WERI-Rb-1 (cell line): ENCODE measurements around the gene DCDC1.

Experiments
- DNase-seq: peaks from one replicate; pipeline ENCODE4 v3.0.0-alpha.2; 2020
- H3K27ac ChIP-seq: fragments of 250-450 bp; sonication (Bioruptor Pico); 2 replicates; pipeline ENCODE4 v1.5.1; 2020; ENCODE audit warnings: mild to moderate bottlenecking, moderate library complexity
- H3K27me3 ChIP-seq: fragments of 250-450 bp; sonication (Bioruptor Pico); 2 replicates; pipeline ENCODE4 v1.5.1; 2021; ENCODE audit warnings: mild to moderate bottlenecking, low read depth, moderate library complexity; ENCODE audit not compliant: insufficient read depth, severe bottlenecking
- H3K36me3 ChIP-seq: fragments of 250-450 bp; sonication (Bioruptor Pico); 2 replicates; pipeline ENCODE4 v1.5.1; 2020; ENCODE audit warnings: mild to moderate bottlenecking, moderate library complexity
- H3K4me3 ChIP-seq: 2 replicates; pipeline ENCODE4 v1.5.1; 2011; ENCODE audit warnings: low read depth, mild to moderate bottlenecking, control low read depth, low read length
- H3K9me3 ChIP-seq: fragments of 250-450 bp; sonication (Bioruptor Pico); 2 replicates; pipeline ENCODE4 v1.5.1; 2021; ENCODE audit warnings: mild to moderate bottlenecking, moderate library complexity; ENCODE audit not compliant: severe bottlenecking
- TF ChIP-seq, protein P1 (sequence below): IDR thresholded peaks from 2 replicates; pipeline ENCODE4 v1.5.1; 2011; ENCODE audit warnings: low read depth, mild to moderate bottlenecking, control low read depth, inconsistent platforms, low read length

DCDC1 gene

DNA sequence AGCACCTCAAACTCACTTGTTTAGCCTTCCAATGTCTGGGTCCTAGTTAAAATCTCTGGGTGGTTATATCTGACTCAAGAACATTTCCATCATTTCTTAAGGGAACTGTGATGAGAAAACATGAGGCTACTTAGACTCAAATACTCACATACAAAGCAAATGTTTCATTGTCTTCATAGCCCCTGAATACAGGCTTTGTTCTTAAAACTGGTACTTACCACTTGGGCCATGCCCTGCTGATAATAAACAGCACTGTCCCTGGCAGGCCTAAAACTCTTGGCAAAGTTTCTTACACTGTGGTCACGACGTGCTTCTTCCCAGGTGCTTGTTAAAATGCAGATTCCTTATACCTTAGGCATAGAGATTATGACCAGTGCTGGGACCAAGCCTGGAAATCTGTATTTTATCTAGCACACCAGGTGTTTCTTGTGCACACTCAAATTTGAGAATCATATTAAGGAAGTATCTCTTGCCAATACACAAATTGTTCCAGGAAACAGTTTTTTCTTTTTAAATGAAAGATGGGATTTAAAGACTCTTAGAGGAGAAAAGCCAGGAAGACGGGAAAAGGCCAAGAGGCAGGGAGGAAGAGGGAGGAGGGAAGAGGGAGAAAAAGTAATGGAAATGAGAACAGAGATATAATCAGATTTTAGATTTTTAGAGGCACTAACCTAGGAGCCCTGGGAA, 495.5 kb downstream of the DCDC1 start:
- no peaks in the 10 kb centered on the region for H3K27me3 ChIP-seq
- no peaks in the 10 kb centered on the region for H3K9me3 ChIP-seq
- no peak for DNase-seq
- no peaks in the 10 kb centered on the region for H3K36me3 ChIP-seq
- TF ChIP-seq, protein P1, sequence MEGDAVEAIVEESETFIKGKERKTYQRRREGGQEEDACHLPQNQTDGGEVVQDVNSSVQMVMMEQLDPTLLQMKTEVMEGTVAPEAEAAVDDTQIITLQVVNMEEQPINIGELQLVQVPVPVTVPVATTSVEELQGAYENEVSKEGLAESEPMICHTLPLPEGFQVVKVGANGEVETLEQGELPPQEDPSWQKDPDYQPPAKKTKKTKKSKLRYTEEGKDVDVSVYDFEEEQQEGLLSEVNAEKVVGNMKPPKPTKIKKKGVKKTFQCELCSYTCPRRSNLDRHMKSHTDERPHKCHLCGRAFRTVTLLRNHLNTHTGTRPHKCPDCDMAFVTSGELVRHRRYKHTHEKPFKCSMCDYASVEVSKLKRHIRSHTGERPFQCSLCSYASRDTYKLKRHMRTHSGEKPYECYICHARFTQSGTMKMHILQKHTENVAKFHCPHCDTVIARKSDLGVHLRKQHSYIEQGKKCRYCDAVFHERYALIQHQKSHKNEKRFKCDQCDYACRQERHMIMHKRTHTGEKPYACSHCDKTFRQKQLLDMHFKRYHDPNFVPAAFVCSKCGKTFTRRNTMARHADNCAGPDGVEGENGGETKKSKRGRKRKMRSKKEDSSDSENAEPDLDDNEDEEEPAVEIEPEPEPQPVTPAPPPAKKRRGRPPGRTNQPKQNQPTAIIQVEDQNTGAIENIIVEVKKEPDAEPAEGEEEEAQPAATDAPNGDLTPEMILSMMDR: no peak
- no peak overlapping the region for H3K4me3 ChIP-seq
- H3K27ac ChIP-seq: no peak overlapping the region

DNA sequence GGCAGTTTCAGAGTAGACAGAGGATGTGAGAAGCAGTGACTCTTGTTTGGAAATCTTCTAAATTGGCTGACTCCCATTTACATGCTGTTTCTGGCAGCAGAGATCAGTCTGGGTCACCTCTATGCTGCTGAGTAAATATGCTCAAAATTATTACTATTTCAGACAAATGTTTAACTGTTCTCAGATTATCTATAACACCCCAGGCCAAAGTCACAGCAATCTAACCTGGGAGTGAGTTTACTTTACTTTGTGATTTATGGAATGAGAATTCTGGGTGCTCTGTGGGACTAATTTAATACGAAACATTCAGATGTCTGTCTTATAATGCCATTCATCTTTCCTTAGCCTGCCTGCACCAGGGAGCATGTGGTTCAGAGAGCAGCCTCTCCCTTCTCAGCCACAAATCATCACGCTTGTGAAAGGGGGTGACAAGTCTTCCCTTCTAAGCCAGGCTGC, 500.9 kb downstream of the DCDC1 start:
- no peaks in the 10 kb centered on the region for H3K9me3 ChIP-seq
- no peak for DNase-seq
- H3K4me3 ChIP-seq: no peak overlapping the region
- no peak overlapping the region for H3K27ac ChIP-seq
- TF ChIP-seq, protein P1: no peak
- H3K36me3 ChIP-seq: no peaks in the 10 kb centered on the region
- H3K27me3 ChIP-seq: no peaks in the 10 kb centered on the region

DNA sequence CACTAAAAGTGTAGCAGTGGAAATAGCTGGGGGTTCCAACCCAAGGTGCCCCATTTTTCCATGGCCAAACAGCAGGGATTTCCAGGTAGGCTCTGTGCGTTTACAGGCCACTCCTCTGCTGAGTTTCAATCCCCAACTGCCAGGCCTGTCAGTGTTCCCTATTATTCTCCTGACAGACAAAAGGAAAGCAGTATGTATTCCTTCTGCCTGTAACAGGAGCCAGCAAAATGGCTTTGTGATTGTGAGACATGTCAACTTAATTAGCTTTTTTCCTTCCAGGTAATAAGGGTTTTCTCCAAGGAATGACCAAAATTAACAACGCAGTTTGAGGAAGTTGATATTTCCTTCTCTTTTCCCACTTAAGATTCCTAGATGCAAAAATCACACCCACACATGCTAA, 506.3 kb downstream of the DCDC1 start:
- Histone ChIP-seq H3K27ac (no peak overlapping the region), H3K4me3 (no peak overlapping the region), H3K27me3 (no peaks in the 10 kb centered on the region), H3K9me3 (no peaks in the 10 kb centered on the region), H3K36me3 (no peaks in the 10 kb centered on the region)
- no peak for DNase-seq
- TF ChIP-seq, protein P1: no peak

DNA sequence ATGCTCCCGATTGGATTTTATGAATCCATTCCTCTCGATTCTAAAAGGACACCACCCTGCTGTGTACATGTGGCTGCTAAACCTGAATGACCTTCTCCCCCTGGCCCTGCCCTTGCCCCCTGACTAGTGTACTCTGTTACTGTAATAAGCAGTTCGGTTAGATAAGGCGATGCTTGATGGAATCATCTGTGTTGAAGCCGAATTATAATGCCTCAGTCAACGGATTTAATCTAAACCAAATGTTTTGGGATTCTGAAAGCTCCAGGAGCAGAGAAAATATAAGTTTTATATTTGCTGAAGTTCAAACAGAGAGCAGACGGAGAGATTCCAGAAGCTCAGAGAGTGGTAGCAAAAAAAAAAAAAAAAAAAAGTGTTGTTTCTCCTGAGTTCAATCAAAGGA, 508.0 kb downstream of the DCDC1 start:
- Histone ChIP-seq H3K27ac (no peak overlapping the region), H3K9me3 (no peaks in the 10 kb centered on the region)
- TF ChIP-seq, protein P1: no peak

DNA sequence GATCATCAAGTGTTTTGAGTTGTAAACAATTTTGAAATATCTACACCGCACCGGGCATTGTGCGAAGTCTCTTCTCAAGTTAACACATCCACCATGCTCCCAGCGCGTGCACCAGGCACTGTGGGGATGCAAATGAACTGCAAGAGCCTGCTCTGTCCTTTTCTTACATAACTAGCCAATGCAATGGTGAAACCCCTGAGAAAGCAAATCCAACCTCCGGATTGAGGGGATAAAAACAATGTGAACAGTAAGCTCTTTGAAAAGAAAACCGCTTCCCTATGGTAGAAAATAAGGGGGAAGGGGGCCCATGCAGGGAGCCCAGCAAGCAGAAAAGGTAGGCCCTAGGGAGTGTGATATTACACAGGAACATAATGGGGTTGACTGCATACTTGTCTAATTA, 508.5 kb downstream of the DCDC1 start:
- Histone ChIP-seq H3K4me3 (no peak overlapping the region), H3K27ac (no peak overlapping the region), H3K9me3 (no peaks in the 10 kb centered on the region), H3K27me3 (no peaks in the 10 kb centered on the region), H3K36me3 (no peaks in the 10 kb centered on the region)
- TF ChIP-seq, protein P1: no peak
- DNase-seq: no peak

More for the DNA sequence above, 508.0 kb downstream of the DCDC1 start:
- H3K27me3 ChIP-seq: no peaks in the 10 kb centered on the region
- no peak overlapping the region for H3K4me3 ChIP-seq
- no peak for DNase-seq
- no peaks in the 10 kb centered on the region for H3K36me3 ChIP-seq

DNA sequence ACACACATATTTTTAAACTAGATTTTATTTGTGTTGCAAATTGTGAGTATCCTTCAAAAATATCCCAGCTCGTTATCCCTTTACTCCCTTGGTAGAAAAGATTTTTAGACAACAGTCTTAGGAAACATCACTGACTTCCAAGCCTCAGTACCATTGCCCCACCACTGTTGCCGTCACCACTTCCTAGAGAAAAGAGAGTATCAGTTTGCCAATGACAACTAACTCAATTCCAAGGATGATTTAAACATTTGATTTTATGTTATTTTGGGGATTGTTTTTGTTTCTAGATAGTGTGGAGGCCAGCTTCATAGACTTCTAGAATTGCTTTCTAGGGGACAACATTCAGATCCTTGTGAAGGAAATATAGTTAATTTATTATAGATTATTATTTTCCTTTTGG, 509.4 kb downstream of the DCDC1 start:
- TF ChIP-seq, protein P1: no peak
- no peak for DNase-seq
- Histone ChIP-seq H3K36me3 (no peaks in the 10 kb centered on the region), H3K27me3 (no peaks in the 10 kb centered on the region), H3K27ac (no peak overlapping the region), H3K9me3 (no peaks in the 10 kb centered on the region), H3K4me3 (no peak overlapping the region)
